HCT116 (cell line): ENCODE results near the gene IQCB1. TPM values are rescaled to one million over a fixed set of nuclear protein-coding genes. Genes with fewer than 3 reads are reported as not detected.

ENCODE experiments used
- ATAC-seq: fragments of 200-7000 bp; cut with Tn5 transposase; 2 replicates; pipeline ENCODE4 v1.9.1; 2020; ENCODE audit warnings: mild to moderate bottlenecking, moderate library complexity
- BruUV-seq: library from RNA; stranded (reverse); fragments of 400-500 nt; replicated peaks from 2 replicates; lab custom pipeline; 2021; lab: Mats Ljungman, UMichigan
- CTCF ChIA-PET: fragments of 300-600 bp; sonication (Branson Sonifier 250); formaldehyde crosslinking; loops from one replicate; lab custom pipeline; 2021; ENCODE audit warnings: antibody characterized with exemption; lab: Charles Lee
- POLR2A ChIA-PET: fragments of 300-600, 350-600 bp; sonication (Branson Sonifier 250); formaldehyde crosslinking; loops from one replicate; lab custom pipeline; 2021; ENCODE audit warnings: antibody characterized with exemption; lab: Charles Lee
- RAD21 ChIA-PET, 2 experiments: fragments of 300-600 bp; sonication (Branson Sonifier 250); formaldehyde crosslinking; loops; one replicate each; lab custom pipeline; 2023; ENCODE audit warnings: low total read pairs in 2 of 2; ENCODE audit not compliant: uncharacterized antibody in 2 of 2, unreplicated experiment in 2 of 2, low non-redundant PET in 1 of 2; lab: Charles Lee
- DNase-seq: peaks from one replicate; pipeline ENCODE4 v3.0.0-alpha.2; 2010; ENCODE audit warnings: low read depth, low spot score
- H2AFZ ChIP-seq: fragments of 200-600 bp; shearing (Covaris generic), sonication (generic); 2 replicates; pipeline ENCODE4 v1.6.1; 2017; ENCODE audit warnings: low read depth, mixed run types, mixed read lengths, antibody characterized with exemption, low read length; ENCODE audit not compliant: poor library complexity, severe bottlenecking
- H3K27ac ChIP-seq: 2 replicates; pipeline ENCODE4 v1.5.1; 2012; ENCODE audit warnings: low read depth, low read length
- H3K27me3 ChIP-seq: fragments of 200-600 bp; sonication (generic); 2 replicates; pipeline ENCODE4 v1.6.1; 2016; ENCODE audit warnings: mixed run types, low read length, mixed read lengths; ENCODE audit not compliant: insufficient read depth
- H3K36me3 ChIP-seq, 2 experiments: fragments of 200-500 bp in 1 of 2; fragments of 200-600 bp in 1 of 2; sonication (Bioruptor generic) in 1 of 2; sonication (generic) in 1 of 2; 2 replicates each; pipeline versions ENCODE4 v1.5.1 to v1.6.1; 2014 to 2016; ENCODE audit warnings: low read length in 2 of 2, inconsistent platforms in 1 of 2, mixed read lengths in 1 of 2, mixed run types in 1 of 2; ENCODE audit not compliant: insufficient read depth in 2 of 2, control insufficient read depth in 1 of 2
- H3K4me1 ChIP-seq, 2 experiments: fragments of 200-600 bp in 1 of 2; sonication (generic) in 1 of 2; 2 replicates each; pipeline versions ENCODE4 v1.5.1 to v1.6.1; 2012 to 2017; ENCODE audit warnings: low read length in 2 of 2, inconsistent platforms in 1 of 2, mild to moderate bottlenecking in 1 of 2, mixed read lengths in 1 of 2, mixed run types in 1 of 2, moderate library complexity in 1 of 2; ENCODE audit not compliant: insufficient read depth in 2 of 2, control insufficient read depth in 1 of 2
- H3K4me2 ChIP-seq: fragments of 200-600 bp; sonication (generic); 2 replicates; pipeline ENCODE4 v1.6.1; 2017; ENCODE audit warnings: mixed run types, low read length, mixed read lengths
- H3K4me3 ChIP-seq, 2 experiments: fragments of 200-600 bp in 1 of 2; sonication (generic) in 1 of 2; replicated peaks in 1 of 2; 2 replicates each; pipeline ENCODE4 v1.5.1; 2011 to 2016; ENCODE audit warnings: low read length in 2 of 2, control low read depth in 1 of 2, low read depth in 1 of 2, mild to moderate bottlenecking in 1 of 2, mixed read lengths in 1 of 2, mixed run types in 1 of 2
- H3K79me2 ChIP-seq: fragments of 200-600 bp; sonication (generic); 2 replicates; pipeline ENCODE4 v1.6.1; 2017; ENCODE audit warnings: mild to moderate bottlenecking, mixed run types, low read length, moderate library complexity, mixed read lengths; ENCODE audit not compliant: insufficient read depth
- H3K9ac ChIP-seq: fragments of 200-600 bp; sonication (generic); 2 replicates; pipeline ENCODE4 v1.6.1; 2016; ENCODE audit warnings: low read length, mixed read lengths
- H3K9me2 ChIP-seq: fragments of 200-600 bp; sonication (generic), shearing (Covaris generic); 2 replicates; pipeline ENCODE4 v1.6.1; 2017; ENCODE audit warnings: mixed run types, mild to moderate bottlenecking, moderate library complexity; ENCODE audit not compliant: insufficient read depth
- H3K9me3 ChIP-seq, 2 experiments: fragments of 200-500 bp in 1 of 2; fragments of 200-600 bp in 1 of 2; sonication (Bioruptor generic) in 1 of 2; sonication (generic) in 1 of 2; 2 replicates each; pipeline ENCODE4 v1.6.1; 2014 to 2017; ENCODE audit warnings: low read length in 2 of 2, mixed read lengths in 2 of 2, inconsistent platforms in 1 of 2, low read depth in 1 of 2, mild to moderate bottlenecking in 1 of 2, mixed run types in 1 of 2, moderate library complexity in 1 of 2; ENCODE audit not compliant: control insufficient read depth in 1 of 2, insufficient read depth in 1 of 2
- H4K20me1 ChIP-seq: fragments of 200-600 bp; sonication (generic), shearing (Covaris generic); 2 replicates; pipeline ENCODE4 v1.6.1; 2017; ENCODE audit warnings: mixed run types, mild to moderate bottlenecking, moderate library complexity; ENCODE audit not compliant: insufficient read depth
- CBX3 ChIP-seq: IDR thresholded peaks from 2 replicates; pipeline ENCODE4 v1.6.1; 2012; ENCODE audit warnings: low read depth
- CEBPB ChIP-seq: IDR thresholded peaks from 2 replicates; pipeline ENCODE4 v1.6.1; 2012; ENCODE audit warnings: low read depth
- EGR1 ChIP-seq: IDR thresholded peaks from 2 replicates; pipeline ENCODE4 v1.6.1; 2012; ENCODE audit warnings: low read depth
- ELF1 ChIP-seq: IDR thresholded peaks from 2 replicates; pipeline ENCODE4 v1.6.1; 2012; ENCODE audit warnings: low read depth, borderline replicate concordance
- EZH2phosphoT487 ChIP-seq: fragments of 200-600 bp; IDR thresholded peaks from 2 replicates; pipeline ENCODE4 v1.6.1; 2018; ENCODE audit warnings: antibody characterized with exemption, borderline replicate concordance
- POLR2AphosphoS5 ChIP-seq: IDR thresholded peaks from 2 replicates; pipeline ENCODE4 v1.6.1; 2011; ENCODE audit warnings: mild to moderate bottlenecking, low read depth, low read length, moderate library complexity
- RAD21 ChIP-seq: IDR thresholded peaks from 2 replicates; pipeline ENCODE4 v1.6.1; 2012; ENCODE audit warnings: low read depth, mild to moderate bottlenecking
- SIN3A ChIP-seq: IDR thresholded peaks from 2 replicates; pipeline ENCODE4 v1.6.1; 2012; ENCODE audit warnings: low read depth
- SP1 ChIP-seq: IDR thresholded peaks from 2 replicates; pipeline ENCODE4 v1.6.1; 2012; ENCODE audit warnings: low read depth
- SRF ChIP-seq: IDR thresholded peaks from 2 replicates; pipeline ENCODE4 v1.6.1; 2012; ENCODE audit warnings: low read depth
- TCF7L2 ChIP-seq: IDR thresholded peaks from 2 replicates; pipeline ENCODE4 v1.7.0; 2011; ENCODE audit warnings: borderline replicate concordance, inconsistent platforms; ENCODE audit not compliant: insufficient read depth, insufficient read length; ENCODE audit errors: extremely low read depth
- YY1 ChIP-seq: IDR thresholded peaks from 2 replicates; pipeline ENCODE4 v1.6.1; 2011; ENCODE audit warnings: low read length, low read depth, moderate library complexity, mild to moderate bottlenecking; ENCODE audit not compliant: insufficient replicate concordance; ENCODE audit errors: extremely low read depth
- intact Hi-C: fragments of 100-400 bp; cut with micrococcal nuclease; formaldehyde crosslinking; loops from 2 replicates; pipeline ENCODE4 v1.10.0; 2022
- total RNA-seq: library from RNA; stranded (reverse); gene quantifications from one replicate; pipeline ENCODE4 v1.2.1, GENCODE V29; 2021; ENCODE audit not compliant: unreplicated experiment
- TF ChIP-seq, protein P1 (sequence below): IDR thresholded peaks from 2 replicates; pipeline ENCODE4 v1.6.1; 2012
- TF ChIP-seq, protein P2 (sequence below): IDR thresholded peaks from 2 replicates; pipeline ENCODE4 v1.6.1; 2012
- TF ChIP-seq, protein P3 (sequence below): IDR thresholded peaks from 2 replicates; pipeline ENCODE4 v1.6.1; 2012; ENCODE audit warnings: low read depth
- TF ChIP-seq, protein P4 (sequence below): IDR thresholded peaks from 2 replicates; pipeline ENCODE4 v1.6.1; 2011; ENCODE audit warnings: mild to moderate bottlenecking, low read length, moderate library complexity; ENCODE audit not compliant: insufficient replicate concordance; ENCODE audit errors: extremely low read depth

Gene IQCB1
- total RNA-seq, 1 experiment from 2014 or later, result 22.2 TPM

DNA sequence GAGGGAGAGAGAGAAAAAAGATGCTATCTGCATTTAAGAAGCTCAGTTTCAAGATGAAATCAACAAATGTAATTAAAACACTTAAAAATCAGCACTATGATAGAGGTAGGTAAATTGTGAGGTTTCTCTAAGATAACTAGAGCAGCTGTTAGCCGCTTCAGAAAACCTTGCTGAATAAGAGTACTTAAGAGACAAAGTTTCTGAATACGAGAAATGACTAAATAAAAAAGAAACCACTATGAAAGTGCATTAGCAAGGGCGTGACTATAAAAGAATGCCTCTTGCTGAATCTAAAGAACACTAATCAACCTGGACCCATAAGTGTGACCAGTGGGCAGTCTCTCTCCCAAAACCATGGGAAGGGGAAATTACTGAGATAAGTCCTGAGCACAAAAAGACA, 41.8 kb downstream of the IQCB1 start:
- Histone ChIP-seq H4K20me1 (no peaks in the 10 kb centered on the region), H3K9ac (no peak overlapping the region), H3K4me1 (no peaks in the 10 kb centered on the region), H3K79me2 (no peaks in the 10 kb centered on the region), H3K27me3 (no peaks in the 10 kb centered on the region), H3K27ac (no peak overlapping the region), H3K9me3 (no peaks in the 10 kb centered on the region), H3K9me2 (no peaks in the 10 kb centered on the region), H3K4me2 (no peak overlapping the region), H3K36me3 (peaks cover 12 to 21% of the 10 kb centered on the region in 2 experiments), H2AFZ (no peak overlapping the region), H3K4me3 (no peak overlapping the region)
- ChIA-PET CTCF (no interaction called here), RAD21 (no interaction called here), POLR2A (no interaction called here)
- no TSS peak for BruUV-seq
- TF ChIP-seq SIN3A, result no peak
- no peak for TF ChIP-seq RAD21
- TF ChIP-seq CBX3, result no peak
- TF ChIP-seq POLR2AphosphoS5, result no peak
- ATAC-seq, result no peak
- intact Hi-C loops, result no loop called here
- DNase-seq, result no peak

DNA sequence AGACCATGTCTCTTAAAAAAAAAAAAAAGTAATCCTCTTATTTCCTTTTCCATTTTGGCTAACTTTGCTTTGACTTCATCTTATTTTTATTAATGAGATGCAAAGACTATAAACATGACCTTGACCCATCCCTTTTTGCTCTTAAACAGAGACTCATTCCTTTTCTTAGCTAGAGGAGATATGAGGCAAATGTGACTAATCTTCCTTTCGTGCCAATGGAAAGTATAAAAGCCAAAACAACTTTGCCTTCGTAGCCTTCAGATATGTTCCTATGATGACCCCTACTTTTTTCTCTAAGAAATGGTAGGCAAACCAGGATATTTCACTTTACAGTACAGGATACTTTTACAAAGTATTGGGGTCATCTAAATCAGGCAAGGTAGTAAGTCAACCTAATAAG, 48.4 kb downstream of the IQCB1 start:
- Histone ChIP-seq H3K9ac (no peak overlapping the region), H3K4me1 (no peaks in the 10 kb centered on the region), H3K27me3 (no peaks in the 10 kb centered on the region), H4K20me1 (0 out of 2 replicates have a peak, but pooled peaks cover 4% of the 10 kb centered on the region), H3K27ac (no peak overlapping the region), H3K36me3 (peaks cover 21 to 30% of the 10 kb centered on the region in 2 experiments), H3K79me2 (no peaks in the 10 kb centered on the region), H3K9me3 (no peaks in the 10 kb centered on the region), H3K9me2 (no peaks in the 10 kb centered on the region), H2AFZ (no peak overlapping the region), H3K4me2 (no peak overlapping the region), H3K4me3 (no peak overlapping the region)
- ATAC-seq (no peak), DNase-seq (no peak)
- BruUV-seq, result no TSS peak
- CTCF ChIA-PET, result no interaction called here
- intact Hi-C loops, result no loop called here
- POLR2A ChIA-PET, result no interaction called here
- RAD21 ChIA-PET, result no interaction called here
- TF ChIP-seq EZH2phosphoT487 (no peak), ELF1 (no peak), CEBPB (no peak), CBX3 (no peak), EGR1 (no peak), YY1 (no peak), SRF (no peak), RAD21 (no peak), TCF7L2 (no peak), SP1 (no peak)
- TF ChIP-seq, protein P1, sequence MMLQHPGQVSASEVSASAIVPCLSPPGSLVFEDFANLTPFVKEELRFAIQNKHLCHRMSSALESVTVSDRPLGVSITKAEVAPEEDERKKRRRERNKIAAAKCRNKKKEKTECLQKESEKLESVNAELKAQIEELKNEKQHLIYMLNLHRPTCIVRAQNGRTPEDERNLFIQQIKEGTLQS, result no peak
- TF ChIP-seq, protein P2, sequence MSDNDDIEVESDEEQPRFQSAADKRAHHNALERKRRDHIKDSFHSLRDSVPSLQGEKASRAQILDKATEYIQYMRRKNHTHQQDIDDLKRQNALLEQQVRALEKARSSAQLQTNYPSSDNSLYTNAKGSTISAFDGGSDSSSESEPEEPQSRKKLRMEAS, result no peak
- TF ChIP-seq, protein P3, sequence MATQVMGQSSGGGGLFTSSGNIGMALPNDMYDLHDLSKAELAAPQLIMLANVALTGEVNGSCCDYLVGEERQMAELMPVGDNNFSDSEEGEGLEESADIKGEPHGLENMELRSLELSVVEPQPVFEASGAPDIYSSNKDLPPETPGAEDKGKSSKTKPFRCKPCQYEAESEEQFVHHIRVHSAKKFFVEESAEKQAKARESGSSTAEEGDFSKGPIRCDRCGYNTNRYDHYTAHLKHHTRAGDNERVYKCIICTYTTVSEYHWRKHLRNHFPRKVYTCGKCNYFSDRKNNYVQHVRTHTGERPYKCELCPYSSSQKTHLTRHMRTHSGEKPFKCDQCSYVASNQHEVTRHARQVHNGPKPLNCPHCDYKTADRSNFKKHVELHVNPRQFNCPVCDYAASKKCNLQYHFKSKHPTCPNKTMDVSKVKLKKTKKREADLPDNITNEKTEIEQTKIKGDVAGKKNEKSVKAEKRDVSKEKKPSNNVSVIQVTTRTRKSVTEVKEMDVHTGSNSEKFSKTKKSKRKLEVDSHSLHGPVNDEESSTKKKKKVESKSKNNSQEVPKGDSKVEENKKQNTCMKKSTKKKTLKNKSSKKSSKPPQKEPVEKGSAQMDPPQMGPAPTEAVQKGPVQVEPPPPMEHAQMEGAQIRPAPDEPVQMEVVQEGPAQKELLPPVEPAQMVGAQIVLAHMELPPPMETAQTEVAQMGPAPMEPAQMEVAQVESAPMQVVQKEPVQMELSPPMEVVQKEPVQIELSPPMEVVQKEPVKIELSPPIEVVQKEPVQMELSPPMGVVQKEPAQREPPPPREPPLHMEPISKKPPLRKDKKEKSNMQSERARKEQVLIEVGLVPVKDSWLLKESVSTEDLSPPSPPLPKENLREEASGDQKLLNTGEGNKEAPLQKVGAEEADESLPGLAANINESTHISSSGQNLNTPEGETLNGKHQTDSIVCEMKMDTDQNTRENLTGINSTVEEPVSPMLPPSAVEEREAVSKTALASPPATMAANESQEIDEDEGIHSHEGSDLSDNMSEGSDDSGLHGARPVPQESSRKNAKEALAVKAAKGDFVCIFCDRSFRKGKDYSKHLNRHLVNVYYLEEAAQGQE, result no peak
- TF ChIP-seq, protein P4, sequence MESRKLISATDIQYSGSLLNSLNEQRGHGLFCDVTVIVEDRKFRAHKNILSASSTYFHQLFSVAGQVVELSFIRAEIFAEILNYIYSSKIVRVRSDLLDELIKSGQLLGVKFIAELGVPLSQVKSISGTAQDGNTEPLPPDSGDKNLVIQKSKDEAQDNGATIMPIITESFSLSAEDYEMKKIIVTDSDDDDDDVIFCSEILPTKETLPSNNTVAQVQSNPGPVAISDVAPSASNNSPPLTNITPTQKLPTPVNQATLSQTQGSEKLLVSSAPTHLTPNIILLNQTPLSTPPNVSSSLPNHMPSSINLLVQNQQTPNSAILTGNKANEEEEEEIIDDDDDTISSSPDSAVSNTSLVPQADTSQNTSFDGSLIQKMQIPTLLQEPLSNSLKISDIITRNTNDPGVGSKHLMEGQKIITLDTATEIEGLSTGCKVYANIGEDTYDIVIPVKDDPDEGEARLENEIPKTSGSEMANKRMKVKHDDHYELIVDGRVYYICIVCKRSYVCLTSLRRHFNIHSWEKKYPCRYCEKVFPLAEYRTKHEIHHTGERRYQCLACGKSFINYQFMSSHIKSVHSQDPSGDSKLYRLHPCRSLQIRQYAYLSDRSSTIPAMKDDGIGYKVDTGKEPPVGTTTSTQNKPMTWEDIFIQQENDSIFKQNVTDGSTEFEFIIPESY, result no peak
